Liver (tissue), 9 donors: ENCODE results near the gene CLEC3B. TPM values are rescaled to one million over a fixed set of nuclear protein-coding genes. Genes with fewer than 3 reads are reported as not detected.

Experiments used
- DNase-seq: peaks from one replicate; pipeline ENCODE4 v3.0.0-alpha.2; 2017; ENCODE audit warnings: low spot score
- H3K27ac ChIP-seq, 2 donors: one replicate each; pipeline ENCODE4 v1.7.0; 2013; ENCODE audit warnings: inconsistent platforms in 2 of 2, low read length in 2 of 2, control low read depth in 1 of 2, low read depth in 1 of 2, mild to moderate bottlenecking in 1 of 2
- H3K27me3 ChIP-seq, 4 donors: one replicate each; pipeline versions ENCODE4 v1.6.1 to v1.7.0; 2013; ENCODE audit warnings: low read length in 3 of 4, inconsistent platforms in 1 of 4, mild to moderate bottlenecking in 1 of 4, moderate library complexity in 1 of 4; ENCODE audit not compliant: control insufficient read depth in 4 of 4, insufficient read depth in 4 of 4
- H3K36me3 ChIP-seq, 4 donors: one replicate each; pipeline versions ENCODE4 v1.6.1 to v1.7.0; 2013; ENCODE audit warnings: low read length in 3 of 4, mild to moderate bottlenecking in 3 of 4, low read depth in 1 of 4, moderate library complexity in 1 of 4; ENCODE audit not compliant: control insufficient read depth in 4 of 4, insufficient read depth in 3 of 4
- H3K4me1 ChIP-seq, 4 donors: one replicate each; pipeline versions ENCODE4 v1.6.1 to v1.7.0; 2013; ENCODE audit warnings: low read length in 3 of 4, mild to moderate bottlenecking in 3 of 4, moderate library complexity in 1 of 4; ENCODE audit not compliant: control insufficient read depth in 4 of 4, insufficient read depth in 4 of 4
- H3K4me3 ChIP-seq, 3 donors: one replicate each; pipeline versions ENCODE4 v1.6.1 to v1.7.0; 2013; ENCODE audit warnings: low read length in 3 of 3, control low read depth in 1 of 3, low read depth in 1 of 3, mild to moderate bottlenecking in 1 of 3
- H3K9ac ChIP-seq, 2 donors: one replicate each; pipeline ENCODE4 v1.7.0; 2013; ENCODE audit warnings: low read length in 2 of 2, mild to moderate bottlenecking in 2 of 2, moderate library complexity in 2 of 2, control low read depth in 1 of 2, low read depth in 1 of 2
- H3K9me3 ChIP-seq, 4 donors: one replicate each; pipeline versions ENCODE4 v1.6.1 to v1.7.0; 2013; ENCODE audit warnings: low read length in 3 of 4; ENCODE audit not compliant: control insufficient read depth in 4 of 4
- EGR1 ChIP-seq, 2 donors: IDR thresholded peaks; 2 replicates each; pipeline ENCODE4 v1.6.1; 2016 to 2018; ENCODE audit warnings: antibody characterized with exemption in 2 of 2, low read depth in 2 of 2
- FOXA1 ChIP-seq: IDR thresholded peaks from 2 replicates; pipeline ENCODE4 v1.6.1; 2016; ENCODE audit warnings: antibody characterized with exemption
- FOXA2 ChIP-seq: IDR thresholded peaks from 2 replicates; pipeline ENCODE4 v1.6.1; 2016; ENCODE audit warnings: antibody characterized with exemption
- GABPA ChIP-seq, 2 donors: IDR thresholded peaks in 1 of 2; conservative IDR thresholded peaks in 1 of 2; 2 replicates each; pipeline ENCODE4 v1.6.1; 2016; ENCODE audit warnings: antibody characterized with exemption in 2 of 2, mild to moderate bottlenecking in 1 of 2, moderate library complexity in 1 of 2
- HNF4A ChIP-seq, 2 donors: conservative IDR thresholded peaks; 2 replicates each; pipeline ENCODE4 v1.6.1; 2016; ENCODE audit warnings: antibody characterized with exemption in 2 of 2, mild to moderate bottlenecking in 2 of 2
- HNF4G ChIP-seq: IDR thresholded peaks from 2 replicates; pipeline ENCODE4 v1.6.1; 2016; ENCODE audit warnings: antibody characterized with exemption
- JUND ChIP-seq, 2 donors: IDR thresholded peaks; 2 replicates each; pipeline ENCODE4 v1.6.1; 2016; ENCODE audit warnings: antibody characterized with exemption in 2 of 2
- NR2F2 ChIP-seq: IDR thresholded peaks from 2 replicates; pipeline ENCODE4 v1.6.1; 2016; ENCODE audit warnings: antibody characterized with exemption
- RAD21 ChIP-seq, 2 donors: IDR thresholded peaks; 2 replicates each; pipeline ENCODE4 v1.6.1; 2016; ENCODE audit warnings: antibody characterized with exemption in 2 of 2, mild to moderate bottlenecking in 2 of 2
- RXRA ChIP-seq, 2 donors: IDR thresholded peaks; 2 replicates each; pipeline ENCODE4 v1.6.1; 2017 to 2018; ENCODE audit warnings: antibody characterized with exemption in 2 of 2, mild to moderate bottlenecking in 1 of 2
- SP1 ChIP-seq: IDR thresholded peaks from 2 replicates; pipeline ENCODE4 v1.6.1; 2018; ENCODE audit warnings: antibody characterized with exemption, mild to moderate bottlenecking
- TAF1 ChIP-seq: conservative IDR thresholded peaks from 2 replicates; pipeline ENCODE4 v1.6.1; 2016; ENCODE audit warnings: antibody characterized with exemption, mild to moderate bottlenecking
- YY1 ChIP-seq: IDR thresholded peaks from 2 replicates; pipeline ENCODE4 v1.6.1; 2016; ENCODE audit warnings: antibody characterized with exemption, mild to moderate bottlenecking
- WGBS: extraction: QIAGEN DNeasy Blood & Tissue Kit; methylation state at CpG from one replicate; pipeline ENCODE4 v1.1.7; 2013; 5-methylcytosine and 5-hydroxymethylcytosine counted together
- polyA plus RNA-seq, 2 donors: library from polyadenylated mRNA; stranded (reverse) in 1 of 2; unstranded in 1 of 2; fragments of 200-250 nt in 1 of 2; fragments of >200 nt in 1 of 2; fragmentation: Nextera tagmentation in 1 of 2; extraction: Ambion mirVana in 1 of 2; gene quantifications; one replicate each; pipeline versions ENCODE4 v1.2.1 to v1.2.3, GENCODE V29; 2013 to 2015
- total RNA-seq, 2 donors: library from RNA; depleted of rRNA; stranded (reverse); fragments of >200 nt; gene quantifications; one replicate each; pipeline ENCODE4 v1.2.3, GENCODE V29; 2014
- TF ChIP-seq, protein P1 (sequence below): fragments of 150-350 bp; IDR thresholded peaks from 2 replicates; pipeline ENCODE4 v1.5.1; 2017; ENCODE audit warnings: improper control_type of control experiment, low read depth, low read length; ENCODE audit not compliant: missing input control
- TF ChIP-seq, protein P2 (sequence below): IDR thresholded peaks from 2 replicates; pipeline ENCODE4 v1.6.1; 2016; ENCODE audit warnings: antibody characterized with exemption
- donor health status: healthy.
- donor health status: healthy.
- donor health status: healthy.
- donor health status: healthy.
- donor health status: healthy.

CLEC3B gene
- total and polyA plus RNA-seq, 4 donors, result 7.7 to 28.8 (median 13.0) TPM

DNA sequence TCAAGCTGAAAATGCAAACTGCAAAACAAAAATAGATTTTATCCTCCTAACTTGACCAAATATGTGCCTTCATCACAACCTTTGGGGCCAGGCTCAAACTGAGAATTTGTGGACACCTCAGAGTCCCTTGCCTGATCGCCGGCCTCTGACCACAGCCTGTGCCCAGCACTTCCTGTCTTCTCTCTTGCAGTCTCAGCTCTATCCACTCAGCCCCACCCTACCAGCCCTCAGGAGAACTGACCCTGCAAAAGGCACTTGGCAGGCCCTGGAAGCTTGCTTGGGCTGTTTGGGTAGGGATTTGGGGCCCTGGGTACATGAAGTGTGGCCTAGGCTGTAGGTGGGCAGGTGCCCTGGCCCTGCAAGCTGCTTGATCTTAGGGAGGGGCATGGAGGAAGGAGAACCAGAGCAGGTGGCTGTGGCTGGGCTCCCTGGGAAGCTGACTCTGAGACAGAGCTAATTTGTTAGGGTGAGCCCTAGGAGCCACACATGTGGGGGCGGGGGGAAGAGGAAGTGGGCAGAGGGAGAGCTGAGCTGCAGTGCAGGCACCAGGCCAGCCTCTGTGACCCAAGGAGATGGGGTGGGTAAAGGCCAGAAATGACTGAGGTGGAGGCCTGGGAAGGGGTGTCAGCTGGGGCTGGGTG lies 8.6 kb downstream of the CLEC3B start:
- Histone ChIP-seq H3K27ac (no peak overlapping the region), H3K4me3 (no peak overlapping the region), H3K4me1 (peaks cover 0 to 20% (median 2%) of the 10 kb centered on the region in 4 donors), H3K27me3 (no peaks in the 10 kb centered on the region), H3K36me3 (no peaks in the 10 kb centered on the region), H3K9me3 (no peaks in the 10 kb centered on the region), H3K9ac (no peak overlapping the region)
- DNase-seq, result no peak
- TF ChIP-seq TAF1 (no peak), RXRA (IDR thresholded peaks at IDR 0.05) (no peak), YY1 (no peak), FOXA2 (no peak), GABPA (IDR thresholded peaks at IDR 0.05 in 1 of 2, conservative IDR thresholded peaks at IDR 0.05 in 1 of 2) (no peak), EGR1 (IDR thresholded peaks at IDR 0.05; ENCODE audit: low read depth in 2 of 2) (no peak), JUND (IDR thresholded peaks at IDR 0.05) (no peak), RAD21 (IDR thresholded peaks at IDR 0.05) (no peak), SP1 (no peak), HNF4G (no peak)
- TF ChIP-seq, protein P1, sequence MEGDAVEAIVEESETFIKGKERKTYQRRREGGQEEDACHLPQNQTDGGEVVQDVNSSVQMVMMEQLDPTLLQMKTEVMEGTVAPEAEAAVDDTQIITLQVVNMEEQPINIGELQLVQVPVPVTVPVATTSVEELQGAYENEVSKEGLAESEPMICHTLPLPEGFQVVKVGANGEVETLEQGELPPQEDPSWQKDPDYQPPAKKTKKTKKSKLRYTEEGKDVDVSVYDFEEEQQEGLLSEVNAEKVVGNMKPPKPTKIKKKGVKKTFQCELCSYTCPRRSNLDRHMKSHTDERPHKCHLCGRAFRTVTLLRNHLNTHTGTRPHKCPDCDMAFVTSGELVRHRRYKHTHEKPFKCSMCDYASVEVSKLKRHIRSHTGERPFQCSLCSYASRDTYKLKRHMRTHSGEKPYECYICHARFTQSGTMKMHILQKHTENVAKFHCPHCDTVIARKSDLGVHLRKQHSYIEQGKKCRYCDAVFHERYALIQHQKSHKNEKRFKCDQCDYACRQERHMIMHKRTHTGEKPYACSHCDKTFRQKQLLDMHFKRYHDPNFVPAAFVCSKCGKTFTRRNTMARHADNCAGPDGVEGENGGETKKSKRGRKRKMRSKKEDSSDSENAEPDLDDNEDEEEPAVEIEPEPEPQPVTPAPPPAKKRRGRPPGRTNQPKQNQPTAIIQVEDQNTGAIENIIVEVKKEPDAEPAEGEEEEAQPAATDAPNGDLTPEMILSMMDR, result no peak
- TF ChIP-seq, protein P2, sequence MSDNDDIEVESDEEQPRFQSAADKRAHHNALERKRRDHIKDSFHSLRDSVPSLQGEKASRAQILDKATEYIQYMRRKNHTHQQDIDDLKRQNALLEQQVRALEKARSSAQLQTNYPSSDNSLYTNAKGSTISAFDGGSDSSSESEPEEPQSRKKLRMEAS, result no peak
- 75% methylated on average over 3 of the region's 3 CpGs for WGBS

DNA sequence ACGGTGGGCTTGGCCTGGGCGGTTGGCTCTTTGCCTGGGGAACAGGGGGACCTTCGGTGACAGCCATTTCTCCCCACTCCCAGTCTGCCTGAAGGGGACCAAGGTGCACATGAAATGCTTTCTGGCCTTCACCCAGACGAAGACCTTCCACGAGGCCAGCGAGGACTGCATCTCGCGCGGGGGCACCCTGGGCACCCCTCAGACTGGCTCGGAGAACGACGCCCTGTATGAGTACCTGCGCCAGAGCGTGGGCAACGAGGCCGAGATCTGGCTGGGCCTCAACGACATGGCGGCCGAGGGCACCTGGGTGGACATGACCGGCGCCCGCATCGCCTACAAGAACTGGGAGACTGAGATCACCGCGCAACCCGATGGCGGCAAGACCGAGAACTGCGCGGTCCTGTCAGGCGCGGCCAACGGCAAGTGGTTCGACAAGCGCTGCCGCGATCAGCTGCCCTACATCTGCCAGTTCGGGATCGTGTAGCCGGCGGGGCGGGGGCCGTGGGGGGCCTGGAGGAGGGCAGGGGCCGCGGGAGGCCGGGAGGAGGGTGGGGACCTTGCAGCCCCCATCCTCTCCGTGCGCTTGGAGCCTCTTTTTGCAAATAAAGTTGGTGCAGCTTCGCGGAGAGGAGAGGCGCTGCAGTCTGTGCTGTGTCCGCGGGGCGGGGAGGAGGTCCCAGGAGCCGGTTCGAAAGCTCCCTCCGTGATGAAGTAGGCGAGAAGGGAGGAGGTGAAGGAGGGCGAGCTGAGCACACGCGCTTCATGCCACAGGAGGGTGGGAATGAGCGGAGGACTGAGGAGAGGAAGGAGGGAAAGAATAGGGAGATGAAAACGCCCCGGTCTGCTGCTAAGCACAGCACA lies 9.6 kb downstream of the CLEC3B start:
- Histone ChIP-seq H3K27me3 (no peaks in the 10 kb centered on the region), H3K4me3 (peak overlapping the region in 1 of 3 donors; percentile 10), H3K36me3 (no peaks in the 10 kb centered on the region), H3K9ac (no peak overlapping the region), H3K27ac (no peak overlapping the region), H3K4me1 (peaks cover 0 to 20% (median 2%) of the 10 kb centered on the region in 4 donors), H3K9me3 (no peaks in the 10 kb centered on the region)
- DNase-seq, result no peak
- WGBS, result 31% methylated on average over 64 of the region's 64 CpGs
- no peak for TF ChIP-seq YY1
- TF ChIP-seq, protein P1, result no peak
- no peak for TF ChIP-seq RXRA (IDR thresholded peaks at IDR 0.05)
- no peak for TF ChIP-seq HNF4G
- no peak for TF ChIP-seq HNF4A (conservative IDR thresholded peaks at IDR 0.05)
- no peak for TF ChIP-seq SP1
- no peak for TF ChIP-seq TAF1
- TF ChIP-seq FOXA1, result no peak
- TF ChIP-seq JUND (IDR thresholded peaks at IDR 0.05), result no peak
- no peak for TF ChIP-seq NR2F2
